ENCODE results near the gene AMOTL1. TPM values are rescaled to one million over a fixed set of nuclear protein-coding genes. Genes with fewer than 3 reads are reported as not detected.

The AMOTL1 gene, protein sequence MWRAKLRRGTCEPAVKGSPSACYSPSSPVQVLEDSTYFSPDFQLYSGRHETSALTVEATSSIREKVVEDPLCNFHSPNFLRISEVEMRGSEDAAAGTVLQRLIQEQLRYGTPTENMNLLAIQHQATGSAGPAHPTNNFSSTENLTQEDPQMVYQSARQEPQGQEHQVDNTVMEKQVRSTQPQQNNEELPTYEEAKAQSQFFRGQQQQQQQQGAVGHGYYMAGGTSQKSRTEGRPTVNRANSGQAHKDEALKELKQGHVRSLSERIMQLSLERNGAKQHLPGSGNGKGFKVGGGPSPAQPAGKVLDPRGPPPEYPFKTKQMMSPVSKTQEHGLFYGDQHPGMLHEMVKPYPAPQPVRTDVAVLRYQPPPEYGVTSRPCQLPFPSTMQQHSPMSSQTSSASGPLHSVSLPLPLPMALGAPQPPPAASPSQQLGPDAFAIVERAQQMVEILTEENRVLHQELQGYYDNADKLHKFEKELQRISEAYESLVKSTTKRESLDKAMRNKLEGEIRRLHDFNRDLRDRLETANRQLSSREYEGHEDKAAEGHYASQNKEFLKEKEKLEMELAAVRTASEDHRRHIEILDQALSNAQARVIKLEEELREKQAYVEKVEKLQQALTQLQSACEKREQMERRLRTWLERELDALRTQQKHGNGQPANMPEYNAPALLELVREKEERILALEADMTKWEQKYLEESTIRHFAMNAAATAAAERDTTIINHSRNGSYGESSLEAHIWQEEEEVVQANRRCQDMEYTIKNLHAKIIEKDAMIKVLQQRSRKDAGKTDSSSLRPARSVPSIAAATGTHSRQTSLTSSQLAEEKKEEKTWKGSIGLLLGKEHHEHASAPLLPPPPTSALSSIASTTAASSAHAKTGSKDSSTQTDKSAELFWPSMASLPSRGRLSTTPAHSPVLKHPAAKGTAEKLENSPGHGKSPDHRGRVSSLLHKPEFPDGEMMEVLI
- total RNA-seq = 0.59 TPM
- under 1 TPM in 3 of 4 donors, not detected in 1; 0.20 to 0.67 (median 0.22) TPM for polyA plus RNA-seq

- no peak for ATAC-seq (ENCODE audit: low read depth in 2 of 2)
- peaks cover 46% of the 10 kb centered on the region for H3K27me3 ChIP-seq (ENCODE audit: control insufficient read depth, insufficient read depth, low read length)
Measured at GRCh38 chr11:94767701-94768601, at the start of gene AMOTL1. AMOTL1 (plus strand) TSS chr11:94768356; CDS start chr11:94768512, 156 bp downstream.

DNA sequence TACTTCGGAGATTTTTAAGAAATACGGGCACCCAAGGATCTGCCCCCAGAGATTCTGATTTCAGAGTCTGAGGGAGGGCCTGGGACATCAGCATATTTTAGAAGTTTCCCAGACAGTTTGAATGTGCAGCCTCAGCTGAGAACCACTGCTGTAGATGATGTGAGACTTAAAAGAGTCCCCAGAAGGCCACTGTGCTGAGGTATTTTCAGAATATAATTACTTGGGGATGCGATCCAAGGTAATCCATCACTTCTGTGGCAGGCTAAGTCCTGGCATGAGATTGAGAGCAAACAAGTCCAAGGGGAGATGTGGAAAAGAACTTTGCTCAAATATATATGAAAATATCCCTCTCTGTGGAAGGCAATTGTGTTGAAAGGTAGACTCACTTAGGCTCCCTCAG, 48.3 kb upstream of the AMOTL1 start:
- no peak overlapping the region for H3K27ac Mint-ChIP-seq
- no peak overlapping the region for H3K4me3 Mint-ChIP-seq
- H3K27me3 ChIP-seq (ENCODE audit: control insufficient read depth, insufficient read depth, low read length) = peaks cover 14% of the 10 kb centered on the region
- no peaks in the 10 kb centered on the region for H3K4me1 ChIP-seq (ENCODE audit: control insufficient read depth, insufficient read depth, low read length, poor library complexity, severe bottlenecking)
- no peaks in the 10 kb centered on the region for H3K4me1 Mint-ChIP-seq
- ATAC-seq (ENCODE audit: low read depth in 2 of 2) (no peak), DNase-seq (no peak)
- H3K4me3 ChIP-seq (ENCODE audit: low read depth, low read length) = no peak overlapping the region
- no peaks in the 10 kb centered on the region for H3K36me3 Mint-ChIP-seq
- no peaks in the 10 kb centered on the region for H3K36me3 ChIP-seq (ENCODE audit: control insufficient read depth, insufficient read depth, low read length)
- H3K27ac ChIP-seq (ENCODE audit: insufficient read depth, low read length, poor library complexity, severe bottlenecking) = no peak overlapping the region
- peaks cover 27% of the 10 kb centered on the region for H3K27me3 Mint-ChIP-seq
- peaks cover 0 to 3% (median 0%) of the 10 kb centered on the region in 7 donors for H3K9me3 Mint-ChIP-seq
- H3K9me3 ChIP-seq (ENCODE audit: control insufficient read depth in 2 of 2, low read length in 2 of 2) = no peaks in the 10 kb centered on the region

More at GRCh38 chr11:94767701-94768601, at the start of gene AMOTL1:
- Histone ChIP-seq H3K9me3 (ENCODE audit: control insufficient read depth in 2 of 2, low read length in 2 of 2) (no peaks in the 10 kb centered on the region), H3K4me3 (ENCODE audit: low read depth, low read length) (no peak within 1 kb of the TSS), H3K36me3 (ENCODE audit: control insufficient read depth, insufficient read depth, low read length) (no peaks in the 10 kb centered on the region), H3K4me1 (ENCODE audit: control insufficient read depth, insufficient read depth, low read length, poor library complexity, severe bottlenecking) (no peaks in the 10 kb centered on the region), H3K27ac (ENCODE audit: insufficient read depth, low read length, poor library complexity, severe bottlenecking) (peak within 1 kb of the TSS; percentile 0)
- no peak within 1 kb of the TSS for H3K27ac Mint-ChIP-seq
- peaks cover 0 to 10% (median 0%) of the 10 kb centered on the region in 4 donors for H3K4me1 Mint-ChIP-seq
- H3K4me3 Mint-ChIP-seq = peak within 1 kb of the TSS in 2 of 4 donors; percentile 10 to 62
- H3K36me3 Mint-ChIP-seq = no peaks in the 10 kb centered on the region
- H3K27me3 Mint-ChIP-seq = peaks cover 48% of the 10 kb centered on the region
- DNase-seq = no peak
- H3K9me3 Mint-ChIP-seq = peaks cover 0 to 2% (median 0%) of the 10 kb centered on the region in 7 donors

- H3K9me3 Mint-ChIP-seq = peaks cover 0 to 5% (median 0%) of the 10 kb centered on the region in 7 donors
- peaks cover 7% of the 10 kb centered on the region for H3K27me3 ChIP-seq (ENCODE audit: control insufficient read depth, insufficient read depth, low read length)
- no peak overlapping the region for H3K27ac Mint-ChIP-seq
- H3K4me3 Mint-ChIP-seq = no peak overlapping the region
- H3K9me3 ChIP-seq (ENCODE audit: control insufficient read depth in 2 of 2, low read length in 2 of 2) = no peaks in the 10 kb centered on the region
- no peaks in the 10 kb centered on the region for H3K4me1 ChIP-seq (ENCODE audit: control insufficient read depth, insufficient read depth, low read length, poor library complexity, severe bottlenecking)
- ATAC-seq (ENCODE audit: low read depth in 2 of 2) = no peak
- H3K4me1 Mint-ChIP-seq = no peaks in the 10 kb centered on the region
- no peaks in the 10 kb centered on the region for H3K36me3 Mint-ChIP-seq
- no peak overlapping the region for H3K4me3 ChIP-seq (ENCODE audit: low read depth, low read length)
- no peaks in the 10 kb centered on the region for H3K36me3 ChIP-seq (ENCODE audit: control insufficient read depth, insufficient read depth, low read length)
- peaks cover 17% of the 10 kb centered on the region for H3K27me3 Mint-ChIP-seq
- DNase-seq = no peak
- H3K27ac ChIP-seq (ENCODE audit: insufficient read depth, low read length, poor library complexity, severe bottlenecking) = no peak overlapping the region
Measured at GRCh38 chr11:94721565-94722292, 46.4 kb upstream of the AMOTL1 start.

DNA sequence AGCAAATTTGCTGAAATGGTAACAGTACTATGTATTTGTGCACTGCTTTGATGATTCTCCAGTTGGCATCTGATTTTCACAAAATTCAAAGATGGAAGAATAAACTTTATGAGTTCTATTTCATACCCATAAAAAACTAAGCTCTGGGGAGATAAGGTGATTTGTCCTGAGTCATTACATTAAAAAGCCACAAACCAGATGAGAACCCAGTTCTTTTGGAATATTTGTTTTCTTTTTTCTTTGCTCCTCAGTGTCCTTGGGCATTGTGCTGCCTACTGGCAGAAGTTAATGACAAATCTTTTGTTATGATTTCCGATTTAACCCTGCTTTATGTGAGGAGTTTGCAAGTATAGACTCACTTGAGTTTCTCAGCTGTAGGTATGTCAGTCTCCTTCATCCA, 45.4 kb upstream of the AMOTL1 start:
- H3K4me3 ChIP-seq (ENCODE audit: low read depth, low read length) = no peak overlapping the region
- ATAC-seq (ENCODE audit: low read depth in 2 of 2) = no peak
- H3K9me3 ChIP-seq (ENCODE audit: control insufficient read depth in 2 of 2, low read length in 2 of 2) = no peaks in the 10 kb centered on the region
- H3K4me1 ChIP-seq (ENCODE audit: control insufficient read depth, insufficient read depth, low read length, poor library complexity, severe bottlenecking) = no peaks in the 10 kb centered on the region
- no peak overlapping the region for H3K4me3 Mint-ChIP-seq
- DNase-seq = no peak
- H3K27me3 ChIP-seq (ENCODE audit: control insufficient read depth, insufficient read depth, low read length) = peaks cover 6% of the 10 kb centered on the region
- H3K36me3 ChIP-seq (ENCODE audit: control insufficient read depth, insufficient read depth, low read length) = no peaks in the 10 kb centered on the region
- H3K9me3 Mint-ChIP-seq = peaks cover 0 to 5% (median 0%) of the 10 kb centered on the region in 7 donors
- H3K27ac Mint-ChIP-seq = no peak overlapping the region
- H3K27me3 Mint-ChIP-seq = peaks cover 13% of the 10 kb centered on the region
- no peaks in the 10 kb centered on the region for H3K36me3 Mint-ChIP-seq
- no peaks in the 10 kb centered on the region for H3K4me1 Mint-ChIP-seq
- no peak overlapping the region for H3K27ac ChIP-seq (ENCODE audit: insufficient read depth, low read length, poor library complexity, severe bottlenecking)

- H3K27ac Mint-ChIP-seq = no peak overlapping the region
- no peaks in the 10 kb centered on the region for H3K36me3 Mint-ChIP-seq
- peaks cover 0 to 5% (median 0%) of the 10 kb centered on the region in 7 donors for H3K9me3 Mint-ChIP-seq
- H3K27me3 ChIP-seq (ENCODE audit: control insufficient read depth, insufficient read depth, low read length) = peaks cover 8% of the 10 kb centered on the region
- no peaks in the 10 kb centered on the region for H3K36me3 ChIP-seq (ENCODE audit: control insufficient read depth, insufficient read depth, low read length)
- H3K4me3 Mint-ChIP-seq = no peak overlapping the region
- H3K27ac ChIP-seq (ENCODE audit: insufficient read depth, low read length, poor library complexity, severe bottlenecking) = no peak overlapping the region
- H3K4me1 ChIP-seq (ENCODE audit: control insufficient read depth, insufficient read depth, low read length, poor library complexity, severe bottlenecking) = no peaks in the 10 kb centered on the region
- peaks cover 7% of the 10 kb centered on the region for H3K27me3 Mint-ChIP-seq
- H3K9me3 ChIP-seq (ENCODE audit: control insufficient read depth in 2 of 2, low read length in 2 of 2) = no peaks in the 10 kb centered on the region
- DNase-seq (no peak), ATAC-seq (ENCODE audit: low read depth in 2 of 2) (no peak)
- no peaks in the 10 kb centered on the region for H3K4me1 Mint-ChIP-seq
- no peak overlapping the region for H3K4me3 ChIP-seq (ENCODE audit: low read depth, low read length)
Measured at GRCh38 chr11:94725097-94725496, 43.1 kb upstream of the AMOTL1 start.

- peaks cover 2% of the 10 kb centered on the region for H3K27me3 ChIP-seq (ENCODE audit: control insufficient read depth, insufficient read depth, low read length)
- no peak overlapping the region for H3K4me3 Mint-ChIP-seq
- H3K9me3 Mint-ChIP-seq = peaks cover 0 to 2% (median 0%) of the 10 kb centered on the region in 7 donors
- H3K4me1 ChIP-seq (ENCODE audit: control insufficient read depth, insufficient read depth, low read length, poor library complexity, severe bottlenecking) = no peaks in the 10 kb centered on the region
- DNase-seq = no peak
- H3K4me1 Mint-ChIP-seq = no peaks in the 10 kb centered on the region
- no peak overlapping the region for H3K27ac ChIP-seq (ENCODE audit: insufficient read depth, low read length, poor library complexity, severe bottlenecking)
- no peak for ATAC-seq (ENCODE audit: low read depth in 2 of 2)
- no peaks in the 10 kb centered on the region for H3K36me3 Mint-ChIP-seq
- H3K9me3 ChIP-seq (ENCODE audit: control insufficient read depth in 2 of 2, low read length in 2 of 2) = no peaks in the 10 kb centered on the region
- H3K4me3 ChIP-seq (ENCODE audit: low read depth, low read length) = no peak overlapping the region
- peaks cover 5% of the 10 kb centered on the region for H3K27me3 Mint-ChIP-seq
- H3K36me3 ChIP-seq (ENCODE audit: control insufficient read depth, insufficient read depth, low read length) = no peaks in the 10 kb centered on the region
- no peak overlapping the region for H3K27ac Mint-ChIP-seq
Measured at GRCh38 chr11:94727819-94728218, 40.3 kb upstream of the AMOTL1 start.

Data from CD4-positive, CD25-positive, alpha-beta regulatory T cell (primary cell).